ENCODE data around the gene ARHGDIB. TPM values are rescaled to one million over a fixed set of nuclear protein-coding genes. Genes with fewer than 3 reads are reported as not detected.

The ARHGDIB gene
- total RNA-seq, 1 donor from 2014 or later = 228 TPM

GRCh38 chr12:14974633-14975032, 13.2 kb upstream of the ARHGDIB start:
- Histone ChIP-seq H3K9me3 (no peaks in the 10 kb centered on the region), H3K4me1 (no peaks in the 10 kb centered on the region), H3K27me3 (no peaks in the 10 kb centered on the region), H3K36me3 (no peaks in the 10 kb centered on the region), H3K27ac (no peak overlapping the region), H3K4me3 (no peak overlapping the region)
- no peak for TF ChIP-seq CTCF (IDR thresholded peaks at IDR 0.05)
- ATAC-seq = no peak
- intact Hi-C loops (cut with DNase I) = no loop called here
- DNase-seq = no peak

DNA sequence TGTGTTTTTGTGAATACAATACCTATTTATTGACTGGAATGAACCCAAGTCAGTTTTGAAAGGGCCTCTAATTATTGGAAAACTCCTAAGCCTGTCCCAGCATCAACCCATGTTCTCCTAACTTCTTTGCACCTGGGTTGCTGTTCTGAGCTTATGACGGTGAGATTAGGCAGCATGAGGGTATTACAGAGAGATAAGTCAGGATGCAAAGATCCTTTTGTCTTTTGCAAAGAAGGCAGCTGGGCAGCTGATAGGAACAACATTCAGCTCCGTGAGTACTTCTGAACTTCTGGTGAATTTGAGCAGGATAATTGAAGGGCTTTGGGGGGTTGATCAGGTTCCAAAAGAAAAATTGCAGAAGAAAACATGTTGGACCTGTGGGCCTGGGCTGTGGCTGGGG, 11.4 kb upstream of the ARHGDIB start, which contains the start of gene PDE6H:
Gene PDE6H, plus strand, starts transcription at position 227 of the 400 bp plus-strand sequence. CDS start 4,971 bp downstream, outside the sequence.
- DNase-seq = no peak
- ATAC-seq = no peak
- Histone ChIP-seq H3K4me1 (no peaks in the 10 kb centered on the region), H3K4me3 (no peak within 1 kb of the TSS), H3K36me3 (no peaks in the 10 kb centered on the region), H3K27me3 (no peaks in the 10 kb centered on the region), H3K9me3 (no peaks in the 10 kb centered on the region), H3K27ac (no peak within 1 kb of the TSS)
- intact Hi-C loops (cut with DNase I) = no loop called here
- TF ChIP-seq CTCF (IDR thresholded peaks at IDR 0.05) = no peak

- TF ChIP-seq CTCF (IDR thresholded peaks at IDR 0.05) = no peak
- no peak for ATAC-seq
- H3K36me3 ChIP-seq = no peaks in the 10 kb centered on the region
- no peak overlapping the region for H3K27ac ChIP-seq
- no peaks in the 10 kb centered on the region for H3K4me1 ChIP-seq
- no peaks in the 10 kb centered on the region for H3K9me3 ChIP-seq
- no peak for DNase-seq
- no peak overlapping the region for H3K4me3 ChIP-seq
- intact Hi-C loops (cut with DNase I) = no loop called here
- H3K27me3 ChIP-seq = no peaks in the 10 kb centered on the region
Measured at GRCh38 chr12:14970473-14970872, 9.1 kb upstream of the ARHGDIB start.

DNA sequence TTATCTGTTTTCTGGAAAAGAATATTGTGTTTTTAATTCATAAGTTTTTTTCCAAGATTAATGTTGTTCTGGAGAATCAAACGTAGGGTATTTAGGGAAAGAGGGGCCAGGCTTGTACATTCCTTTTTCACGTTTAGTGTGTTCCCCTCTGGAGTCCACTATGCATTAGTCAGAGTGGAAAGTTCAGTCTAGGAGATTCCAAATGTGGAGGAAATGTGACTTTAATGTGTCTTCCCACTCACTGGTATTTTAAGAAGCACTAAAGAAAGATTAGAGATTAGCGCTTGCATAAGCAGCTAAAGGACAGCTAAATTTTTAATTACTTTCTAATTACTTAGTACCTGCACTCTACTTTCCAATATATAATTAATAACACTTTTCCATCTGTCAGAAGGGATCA, 7.1 kb upstream of the ARHGDIB start:
- ATAC-seq (no peak), DNase-seq (no peak)
- H3K4me1 ChIP-seq = no peaks in the 10 kb centered on the region
- no peaks in the 10 kb centered on the region for H3K9me3 ChIP-seq
- no peak overlapping the region for H3K4me3 ChIP-seq
- no peaks in the 10 kb centered on the region for H3K36me3 ChIP-seq
- intact Hi-C loops (cut with DNase I) = no loop called here
- no peak overlapping the region for H3K27ac ChIP-seq
- H3K27me3 ChIP-seq = no peaks in the 10 kb centered on the region
- TF ChIP-seq CTCF (IDR thresholded peaks at IDR 0.05) = no peak

DNA sequence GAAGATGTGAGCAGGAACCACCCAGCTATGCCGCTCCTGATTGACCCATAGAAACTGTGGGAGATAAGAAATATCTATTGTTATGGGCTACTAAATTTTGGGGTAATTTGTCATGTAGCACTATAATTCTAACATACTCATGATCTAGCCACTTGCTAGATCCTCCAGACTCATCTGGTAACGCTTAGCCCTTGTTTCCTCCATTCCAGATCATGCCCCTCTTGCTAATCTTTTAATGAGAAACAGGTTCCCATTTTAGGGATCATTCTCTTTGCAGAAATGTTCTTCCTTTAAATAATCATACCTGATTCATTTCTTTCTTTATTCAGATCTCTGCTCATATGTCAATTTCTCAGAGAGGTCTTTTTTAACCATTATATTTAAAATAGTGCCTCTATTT, 3.8 kb upstream of the ARHGDIB start:
- H3K4me1 ChIP-seq = no peaks in the 10 kb centered on the region
- no peak for TF ChIP-seq CTCF (IDR thresholded peaks at IDR 0.05)
- ATAC-seq (no peak), DNase-seq (no peak)
- no peak overlapping the region for H3K4me3 ChIP-seq
- intact Hi-C loops (cut with DNase I) = no loop called here
- H3K27me3 ChIP-seq = no peaks in the 10 kb centered on the region
- H3K27ac ChIP-seq = no peak overlapping the region
- H3K36me3 ChIP-seq = no peaks in the 10 kb centered on the region
- no peaks in the 10 kb centered on the region for H3K9me3 ChIP-seq

GRCh38 chr12:14964406-14964805, 3.0 kb upstream of the ARHGDIB start:
- Histone ChIP-seq H3K9me3 (no peaks in the 10 kb centered on the region), H3K27me3 (no peaks in the 10 kb centered on the region), H3K27ac (no peak overlapping the region), H3K4me1 (no peaks in the 10 kb centered on the region), H3K4me3 (no peak overlapping the region), H3K36me3 (no peaks in the 10 kb centered on the region)
- intact Hi-C loops (cut with DNase I) = no loop called here
- no peak for TF ChIP-seq CTCF (IDR thresholded peaks at IDR 0.05)
- ATAC-seq (no peak), DNase-seq (no peak)

Measured in upper lobe of right lung (tissue), 1 donor.